ENCODE results near the gene HDLBP. TPM values are rescaled to one million over a fixed set of nuclear protein-coding genes. Genes with fewer than 3 reads are reported as not detected.
A peak's percentile ranks its signal among the peaks of the same experiment; 100 is the strongest.

The HDLBP gene
- total RNA-seq, 1 donor from 2014 or later: 922 TPM

- H3K9me3 ChIP-seq (ENCODE audit: insufficient read depth, low read depth, low read length): no peaks in the 10 kb centered on the region
- no peaks in the 10 kb centered on the region for H3K27me3 ChIP-seq (ENCODE audit: insufficient read depth, low read length)
- Mint-ChIP-seq H3K9me3 (ENCODE audit: unreplicated experiment) (no peaks in the 10 kb centered on the region), H3K27me3 (ENCODE audit: low read depth, unreplicated experiment) (no peaks in the 10 kb centered on the region), H3K27ac (ENCODE audit: unreplicated experiment) (no peak overlapping the region), H3K36me3 (ENCODE audit: low read depth, unreplicated experiment) (peaks cover 39% of the 10 kb centered on the region), H3K4me3 (ENCODE audit: unreplicated experiment) (no peak overlapping the region), H3K4me1 (ENCODE audit: low read depth, unreplicated experiment) (peaks cover 2% of the 10 kb centered on the region)
- H3K36me3 ChIP-seq (ENCODE audit: insufficient read depth, low read length): peaks cover 82% of the 10 kb centered on the region
- no peak overlapping the region for H2AFZ ChIP-seq (ENCODE audit: low read depth, low read length)
- H3K4me2 ChIP-seq (ENCODE audit: low read length): no peak overlapping the region
- H3K9ac ChIP-seq (ENCODE audit: low read length): no peak overlapping the region
- H3K27ac ChIP-seq (ENCODE audit: low read depth, low read length): no peak overlapping the region
- no peak overlapping the region for H3K4me3 ChIP-seq (ENCODE audit: insufficient read depth, low read depth, low read length)
- TF ChIP-seq, protein P1, sequence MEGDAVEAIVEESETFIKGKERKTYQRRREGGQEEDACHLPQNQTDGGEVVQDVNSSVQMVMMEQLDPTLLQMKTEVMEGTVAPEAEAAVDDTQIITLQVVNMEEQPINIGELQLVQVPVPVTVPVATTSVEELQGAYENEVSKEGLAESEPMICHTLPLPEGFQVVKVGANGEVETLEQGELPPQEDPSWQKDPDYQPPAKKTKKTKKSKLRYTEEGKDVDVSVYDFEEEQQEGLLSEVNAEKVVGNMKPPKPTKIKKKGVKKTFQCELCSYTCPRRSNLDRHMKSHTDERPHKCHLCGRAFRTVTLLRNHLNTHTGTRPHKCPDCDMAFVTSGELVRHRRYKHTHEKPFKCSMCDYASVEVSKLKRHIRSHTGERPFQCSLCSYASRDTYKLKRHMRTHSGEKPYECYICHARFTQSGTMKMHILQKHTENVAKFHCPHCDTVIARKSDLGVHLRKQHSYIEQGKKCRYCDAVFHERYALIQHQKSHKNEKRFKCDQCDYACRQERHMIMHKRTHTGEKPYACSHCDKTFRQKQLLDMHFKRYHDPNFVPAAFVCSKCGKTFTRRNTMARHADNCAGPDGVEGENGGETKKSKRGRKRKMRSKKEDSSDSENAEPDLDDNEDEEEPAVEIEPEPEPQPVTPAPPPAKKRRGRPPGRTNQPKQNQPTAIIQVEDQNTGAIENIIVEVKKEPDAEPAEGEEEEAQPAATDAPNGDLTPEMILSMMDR (IDR thresholded peaks at IDR 0.05; ENCODE audit: insufficient read depth, low read depth, low read length): no peak
- no peak for TF ChIP-seq EZH2 (IDR thresholded peaks at IDR 0.05; ENCODE audit: insufficient read depth, low read length)
- FAIRE-seq (no peak), DNase-seq (ENCODE audit: low read depth) (no peak)
- H3K79me2 ChIP-seq (ENCODE audit: insufficient read depth, low read length): peaks cover 89% of the 10 kb centered on the region
- H3K4me1 ChIP-seq (ENCODE audit: insufficient read depth, low read length): no peaks in the 10 kb centered on the region
- H4K20me1 ChIP-seq (ENCODE audit: insufficient read depth, low read length): peaks cover 100% of the 10 kb centered on the region
Measured at GRCh38 chr2:241238693-241239198, 76.7 kb downstream of the HDLBP start.

GRCh38 chr2:241237949-241238371 is 77.5 kb downstream of the HDLBP start:
- no peak overlapping the region for H3K4me2 ChIP-seq (ENCODE audit: low read length)
- H3K27ac ChIP-seq (ENCODE audit: low read depth, low read length): no peak overlapping the region
- TF ChIP-seq, protein P1 (IDR thresholded peaks at IDR 0.05; ENCODE audit: insufficient read depth, low read depth, low read length): no peak
- TF ChIP-seq EZH2 (IDR thresholded peaks at IDR 0.05; ENCODE audit: insufficient read depth, low read length): no peak
- no peak for DNase-seq (ENCODE audit: low read depth)
- no peak overlapping the region for H3K4me3 ChIP-seq (ENCODE audit: insufficient read depth, low read depth, low read length)
- no peak overlapping the region for H2AFZ ChIP-seq (ENCODE audit: low read depth, low read length)
- Mint-ChIP-seq H3K36me3 (ENCODE audit: low read depth, unreplicated experiment) (peaks cover 43% of the 10 kb centered on the region), H3K9me3 (ENCODE audit: unreplicated experiment) (no peaks in the 10 kb centered on the region), H3K27ac (ENCODE audit: unreplicated experiment) (no peak overlapping the region), H3K27me3 (ENCODE audit: low read depth, unreplicated experiment) (no peaks in the 10 kb centered on the region), H3K4me3 (ENCODE audit: unreplicated experiment) (no peak overlapping the region), H3K4me1 (ENCODE audit: low read depth, unreplicated experiment) (peaks cover 2% of the 10 kb centered on the region)
- H3K79me2 ChIP-seq (ENCODE audit: insufficient read depth, low read length): peaks cover 84% of the 10 kb centered on the region
- peaks cover 79% of the 10 kb centered on the region for H3K36me3 ChIP-seq (ENCODE audit: insufficient read depth, low read length)
- H3K4me1 ChIP-seq (ENCODE audit: insufficient read depth, low read length): no peaks in the 10 kb centered on the region
- peaks cover 100% of the 10 kb centered on the region for H4K20me1 ChIP-seq (ENCODE audit: insufficient read depth, low read length)
- H3K9ac ChIP-seq (ENCODE audit: low read length): no peak overlapping the region
- no peak for FAIRE-seq
- H3K27me3 ChIP-seq (ENCODE audit: insufficient read depth, low read length): no peaks in the 10 kb centered on the region
- no peaks in the 10 kb centered on the region for H3K9me3 ChIP-seq (ENCODE audit: insufficient read depth, low read depth, low read length)

- Histone ChIP-seq H3K9ac (ENCODE audit: low read length) (no peak overlapping the region), H3K79me2 (ENCODE audit: insufficient read depth, low read length) (peaks cover 75% of the 10 kb centered on the region), H3K27me3 (ENCODE audit: insufficient read depth, low read length) (no peaks in the 10 kb centered on the region), H3K4me2 (ENCODE audit: low read length) (no peak overlapping the region), H3K9me3 (ENCODE audit: insufficient read depth, low read depth, low read length) (no peaks in the 10 kb centered on the region), H3K36me3 (ENCODE audit: insufficient read depth, low read length) (peaks cover 75% of the 10 kb centered on the region), H2AFZ (ENCODE audit: low read depth, low read length) (no peak overlapping the region), H4K20me1 (ENCODE audit: insufficient read depth, low read length) (peaks cover 100% of the 10 kb centered on the region), H3K27ac (ENCODE audit: low read depth, low read length) (no peak overlapping the region), H3K4me1 (ENCODE audit: insufficient read depth, low read length) (no peaks in the 10 kb centered on the region), H3K4me3 (ENCODE audit: insufficient read depth, low read depth, low read length) (no peak overlapping the region)
- Mint-ChIP-seq H3K4me3 (ENCODE audit: unreplicated experiment) (no peak overlapping the region), H3K4me1 (ENCODE audit: low read depth, unreplicated experiment) (peaks cover 2% of the 10 kb centered on the region), H3K36me3 (ENCODE audit: low read depth, unreplicated experiment) (peaks cover 37% of the 10 kb centered on the region), H3K27me3 (ENCODE audit: low read depth, unreplicated experiment) (no peaks in the 10 kb centered on the region), H3K27ac (ENCODE audit: unreplicated experiment) (peak overlapping the region; percentile 56), H3K9me3 (ENCODE audit: unreplicated experiment) (no peaks in the 10 kb centered on the region)
- TF ChIP-seq EZH2 (IDR thresholded peaks at IDR 0.05; ENCODE audit: insufficient read depth, low read length): no peak
- TF ChIP-seq, protein P1 (IDR thresholded peaks at IDR 0.05; ENCODE audit: insufficient read depth, low read depth, low read length): no peak
- DNase-seq (ENCODE audit: low read depth): no peak
- FAIRE-seq: no peak
Measured at GRCh38 chr2:241237047-241237446, 78.4 kb downstream of the HDLBP start.

Data from astrocyte (in vitro differentiated cells and primary cell).